Kasumi-1 (cell line): ENCODE measurements around the gene SPATA32.
"Not testable (repeated sequence)": the region's sequence is repeated elsewhere in the genome, so short reads cannot be mapped to it uniquely, and the experiment has no call there.

Source experiments
- DNase-seq, 2 experiments: peaks; one replicate each; lab custom pipeline; 2025; lab: John Stamatoyannopoulos, UW

The SPATA32 gene

DNA sequence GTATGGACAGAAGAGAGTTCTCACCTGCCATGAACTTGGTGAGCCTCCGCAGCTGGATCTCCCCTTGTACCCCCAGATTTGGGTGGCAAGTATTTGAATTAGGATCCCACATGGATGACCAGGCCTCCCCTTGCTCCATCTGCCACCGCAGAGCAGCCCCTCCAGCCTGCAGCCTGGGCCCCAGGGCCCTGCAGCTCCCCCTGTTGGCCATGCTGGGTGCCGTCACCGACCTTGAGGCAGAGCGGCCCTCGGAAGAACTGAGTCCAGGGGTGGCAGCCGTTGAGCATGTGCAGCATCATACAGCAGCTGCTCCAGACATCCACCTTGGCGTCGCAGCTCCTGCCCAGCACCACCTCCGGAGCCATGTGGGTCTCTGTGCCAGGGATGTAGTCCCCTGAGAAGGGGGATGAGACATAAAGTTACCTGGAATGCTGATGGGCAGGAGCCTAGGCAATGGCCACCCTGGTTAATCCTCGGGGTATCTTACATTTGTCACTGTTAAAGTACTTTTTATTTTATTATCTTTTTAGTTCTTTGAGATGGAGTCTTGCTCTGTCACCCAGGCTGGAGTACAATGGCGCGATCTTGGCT is 9.0 kb upstream of the SPATA32 start:
- peak; percentile 38 for DNase-seq

DNA sequence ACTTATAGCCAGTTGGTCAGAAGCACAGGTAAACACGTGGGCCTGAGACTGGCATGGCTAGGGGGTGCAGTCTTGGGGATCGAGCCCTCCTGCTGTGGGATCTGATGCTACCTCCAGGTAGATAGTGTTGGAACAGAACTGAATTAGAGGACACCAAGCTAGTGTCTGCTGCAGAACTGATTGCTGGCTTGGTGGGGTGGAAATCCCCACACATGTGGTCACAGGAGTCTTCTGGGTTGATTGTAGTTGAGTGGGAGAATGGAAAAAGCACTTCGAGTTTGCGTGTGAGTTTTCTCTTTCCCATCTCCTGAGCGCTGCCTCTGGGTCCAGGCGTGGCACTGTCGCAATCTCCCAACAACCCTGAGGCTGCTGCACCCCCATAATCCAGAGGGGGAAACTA is 8.0 kb upstream of the SPATA32 start:
- DNase-seq, result no peak

DNA sequence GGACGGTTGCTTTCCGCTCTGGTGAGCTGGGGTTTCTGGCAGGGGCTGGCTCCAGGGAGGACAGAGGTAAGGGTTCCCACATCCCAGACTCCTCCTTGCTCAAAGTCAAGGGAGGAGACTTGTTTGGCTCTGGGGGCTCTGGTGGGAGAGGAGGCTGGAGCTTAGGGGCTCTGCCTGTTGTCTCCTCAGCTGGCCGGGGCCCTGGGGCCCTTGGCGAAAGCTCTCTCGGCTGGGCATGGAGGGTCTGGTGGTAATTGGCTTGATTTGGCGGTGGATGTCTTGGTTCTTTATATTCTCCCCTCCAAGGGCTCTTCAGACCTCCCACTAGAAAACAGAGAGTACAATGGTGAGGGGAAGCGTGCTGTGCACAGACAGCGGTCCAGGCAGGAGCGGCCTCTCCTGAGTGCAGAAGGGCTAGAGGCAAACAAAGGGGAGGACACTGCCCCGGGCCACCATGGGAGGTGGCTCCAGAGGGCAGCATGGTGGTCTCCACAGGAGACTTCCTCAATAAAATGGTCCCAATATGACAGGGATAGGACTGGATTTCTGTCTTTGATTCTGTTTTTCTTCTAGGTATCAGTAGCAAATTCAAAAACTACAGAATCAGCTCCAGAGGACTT is 5.7 kb upstream of the SPATA32 start:
- DNase-seq, result no peak

DNA sequence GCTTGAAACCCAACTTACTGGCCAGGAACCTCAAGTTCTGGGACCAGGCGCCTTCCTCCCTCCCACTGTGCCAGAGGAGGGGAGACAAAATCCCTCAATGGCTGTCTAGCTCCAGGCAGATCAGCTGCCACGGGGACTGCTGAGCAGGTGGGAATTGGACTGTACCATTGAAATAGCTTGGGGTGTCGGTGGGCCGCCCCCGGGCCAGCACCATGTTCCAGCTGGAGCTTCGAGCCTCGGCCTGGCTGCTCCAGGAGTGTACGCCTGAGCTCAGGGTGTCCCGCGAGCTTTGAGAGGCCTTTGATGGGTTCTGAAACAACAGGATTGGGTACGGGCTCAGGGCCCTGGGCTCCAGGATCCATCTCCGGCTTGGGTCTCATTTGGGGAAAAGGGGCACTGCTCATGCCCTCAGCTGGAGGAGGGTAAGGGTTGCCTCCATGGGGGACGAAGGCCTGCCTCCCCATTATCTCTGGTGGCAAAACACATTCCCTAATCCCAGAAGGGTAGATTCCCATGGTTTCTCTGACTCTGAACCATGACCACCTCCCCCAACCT is 4.6 kb upstream of the SPATA32 start:
- no peak for DNase-seq

- no peak for DNase-seq
Observed at GRCh38 chr17:45265821-45266220, 3.9 kb upstream of the SPATA32 start.

- no peak for DNase-seq
Observed at GRCh38 chr17:45264988-45265387, 3.1 kb upstream of the SPATA32 start.

DNA sequence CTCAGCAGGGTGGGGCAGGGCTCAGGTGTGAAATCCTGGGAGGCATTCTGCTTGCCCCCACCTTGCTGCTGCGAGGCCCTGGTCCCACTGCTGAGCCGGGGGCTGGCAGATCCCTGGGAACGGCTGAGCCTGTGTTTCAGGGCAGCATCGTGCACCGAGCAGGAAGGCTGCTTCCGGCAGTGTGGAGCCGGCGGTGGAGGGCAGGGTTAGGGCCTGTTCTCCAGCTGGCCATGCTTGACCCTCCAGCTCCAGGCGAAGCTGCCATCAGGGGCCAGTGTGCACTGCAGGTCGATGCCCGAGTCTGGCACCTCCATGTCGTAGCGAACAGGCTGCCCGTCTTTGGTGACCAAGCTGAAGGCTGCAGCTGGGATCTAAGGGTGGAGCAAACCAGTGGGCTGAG is 2.5 kb upstream of the SPATA32 start:
- DNase-seq, result no peak

- DNase-seq, result no peak
Observed at GRCh38 chr17:45263477-45263860, 1.6 kb upstream of the SPATA32 start.

GRCh38 chr17:45262516-45263476 is 902 bp upstream of the SPATA32 start:
- no peak for DNase-seq

- DNase-seq, result no peak
Observed at GRCh38 chr17:45260204-45260783, 1.6 kb downstream of the SPATA32 start.

DNA sequence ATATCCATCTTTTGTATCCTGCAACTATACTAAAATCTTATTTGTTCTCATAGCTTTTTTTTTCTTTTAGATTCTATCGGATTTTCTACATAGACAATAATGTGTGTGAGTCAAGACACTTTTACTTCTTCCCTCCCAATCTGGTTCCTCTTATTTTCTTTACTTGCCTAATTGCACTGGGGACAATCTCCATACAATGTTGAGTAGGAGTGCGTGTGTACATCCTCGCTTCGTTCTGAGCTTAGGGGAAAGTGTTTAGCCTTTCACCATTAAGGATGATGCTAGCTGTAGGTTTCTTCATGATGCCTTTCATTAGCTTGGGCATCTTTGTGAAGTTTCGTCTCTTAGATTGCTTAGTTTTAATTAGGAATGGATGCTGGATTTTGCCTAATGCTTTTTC is 2.9 kb downstream of the SPATA32 start:
- peak in 1 of 2 experiments; percentile 6 for DNase-seq

DNA sequence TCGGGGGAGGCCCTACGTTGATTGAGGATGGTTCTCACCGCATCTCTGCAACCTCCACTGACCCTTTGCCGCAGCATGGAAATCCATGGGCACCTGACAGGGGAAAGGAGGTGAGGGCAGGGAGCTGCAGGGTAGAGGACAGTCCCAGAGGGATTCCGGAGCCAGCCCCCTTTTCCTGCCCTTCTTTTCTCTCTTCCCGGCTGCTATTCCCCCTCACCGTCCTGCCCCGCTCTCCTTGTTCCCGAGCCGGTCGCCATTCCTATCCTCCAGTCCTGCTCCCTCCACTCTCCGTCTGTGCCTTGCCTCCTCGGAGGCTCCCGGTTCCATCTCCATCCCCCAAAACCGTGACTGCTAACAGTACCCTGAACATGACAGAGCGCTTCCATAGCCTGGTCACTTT is 4.8 kb downstream of the SPATA32 start:
- no peak for DNase-seq

DNA sequence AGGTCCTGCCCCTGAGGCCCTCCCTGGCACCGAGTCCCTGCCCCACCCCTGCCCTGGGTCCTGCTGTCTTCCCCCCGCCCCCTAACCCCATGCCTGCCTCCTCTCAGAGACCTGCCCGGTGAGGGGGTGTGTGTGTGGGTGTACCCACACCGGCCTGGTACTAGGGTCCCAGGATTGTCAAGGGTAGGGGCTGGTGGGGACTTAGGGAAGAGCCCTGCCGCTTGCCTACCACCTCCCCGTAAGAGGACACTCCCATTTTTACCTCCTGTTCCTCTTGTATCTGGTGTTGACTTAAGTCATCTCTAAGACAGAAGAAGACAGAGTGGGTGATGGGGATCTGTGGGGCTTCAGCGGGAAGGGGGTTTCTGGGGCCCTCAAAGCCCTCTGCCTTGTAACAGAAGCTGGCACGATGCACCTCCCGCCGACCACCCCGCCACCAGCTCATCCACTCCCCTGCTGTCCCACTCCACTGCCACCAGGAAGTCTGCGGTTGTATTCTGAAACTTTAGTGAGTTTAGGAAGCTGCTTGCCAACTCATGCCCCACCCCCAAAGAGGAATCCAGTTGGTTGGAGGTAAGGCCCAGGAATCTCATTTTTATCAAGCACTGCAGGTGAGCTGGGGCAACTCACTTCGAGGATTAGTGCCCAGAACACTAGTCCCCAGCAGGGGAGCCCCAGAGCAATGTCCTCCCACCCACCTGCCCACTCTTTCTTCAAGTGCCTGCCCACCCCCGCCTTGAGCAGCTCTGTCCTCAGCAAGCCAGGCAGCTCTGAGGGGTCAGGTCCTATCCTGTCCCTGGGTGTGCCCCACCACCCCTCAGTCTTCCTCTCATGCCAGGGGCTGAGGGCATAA is 5.6 kb downstream of the SPATA32 start:
- DNase-seq, result peak; percentile 61 to 63

- no peak for DNase-seq
Observed at GRCh38 chr17:45255358-45255757, 6.5 kb downstream of the SPATA32 start.

DNA sequence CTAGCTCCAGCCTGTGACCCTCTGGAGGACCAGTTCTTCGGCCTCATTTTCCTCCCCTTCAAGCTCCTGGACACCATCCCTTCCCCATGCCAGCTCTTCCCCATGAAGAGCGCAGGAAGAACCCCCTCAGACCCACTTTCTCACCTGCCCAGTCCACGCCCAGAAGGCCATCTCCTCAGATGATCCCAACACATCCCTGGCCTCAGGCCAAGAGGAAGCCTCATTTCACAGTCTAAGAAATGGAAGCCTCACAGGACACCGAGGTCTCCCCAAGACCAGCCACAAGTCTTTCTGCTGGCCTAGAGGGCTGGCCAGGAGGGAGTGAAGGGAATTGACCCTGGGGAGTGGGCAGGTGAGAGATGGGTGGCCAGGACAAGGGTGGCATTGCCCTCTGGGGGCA is 8.0 kb downstream of the SPATA32 start:
- no peak for DNase-seq

- not testable (repeated sequence) for DNase-seq
Observed at GRCh38 chr17:45253237-45253636, 8.7 kb downstream of the SPATA32 start.

- DNase-seq, result no peak
Observed at GRCh38 chr17:45251931-45252330, 10.0 kb downstream of the SPATA32 start.

DNA sequence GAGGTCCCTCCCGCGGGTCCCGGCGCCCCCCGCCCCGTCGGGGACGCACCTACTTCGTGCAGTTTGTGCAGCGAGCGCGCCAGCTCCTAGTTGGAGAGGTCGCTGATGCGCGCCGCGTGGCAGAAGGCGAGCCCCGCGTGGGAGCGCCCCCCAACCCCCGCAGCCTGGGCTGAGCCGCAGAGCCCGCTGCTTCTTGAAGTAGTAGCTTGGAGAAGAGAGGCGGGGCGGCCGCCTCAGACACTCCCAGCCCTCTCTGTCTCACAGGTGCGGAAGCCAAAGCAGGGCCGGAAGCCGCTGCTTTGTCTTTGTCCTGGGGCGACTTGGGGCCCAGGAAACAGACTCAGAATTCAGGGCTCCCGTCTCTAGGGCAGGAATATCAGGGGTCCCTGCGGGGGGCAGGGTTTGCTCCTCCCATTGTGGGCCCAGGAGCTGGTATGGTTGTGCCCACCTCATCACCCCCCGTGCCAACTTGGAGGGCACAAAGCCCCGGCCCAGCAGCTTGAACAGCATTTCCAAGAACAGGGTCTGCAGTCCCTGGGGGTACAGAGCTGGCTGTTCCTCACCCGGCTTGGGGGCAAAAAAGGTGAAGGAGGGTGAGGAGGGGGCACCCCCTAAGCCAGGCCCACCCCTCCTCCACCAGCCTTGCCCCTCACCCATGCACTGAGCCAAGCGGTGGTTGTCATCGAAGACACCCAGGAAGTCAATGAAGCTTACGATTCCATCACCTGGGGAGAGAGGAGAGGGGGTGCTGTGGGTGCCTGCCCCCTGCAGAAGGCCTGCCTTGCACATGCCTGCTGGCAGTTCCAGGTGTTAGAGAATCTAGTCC is 13.5 kb downstream of the SPATA32 start:
- DNase-seq, result peak; percentile 31 to 33

- DNase-seq, result peak; percentile 83 to 84
Observed at GRCh38 chr17:45247429-45248131, 14.3 kb downstream of the SPATA32 start.
